GM13976 (cell line): ENCODE data around the gene OSBPL10.

Source experiments
- DNase-seq: peaks from one replicate; pipeline ENCODE4 v3.0.0; 2012; ENCODE audit warnings: low spot score
- CTCF ChIP-seq: IDR thresholded peaks from 2 replicates; pipeline ENCODE4 v1.5.1; 2012; ENCODE audit warnings: borderline replicate concordance, mild to moderate bottlenecking; ENCODE audit not compliant: insufficient read depth; ENCODE audit errors: extremely low read depth, missing control alignments, control extremely low read depth
- in situ Hi-C: fragments of 300-500 bp; cut with MboI; formaldehyde crosslinking; loops from one replicate; pipeline ENCODE4 v1.12.0; 2022; ENCODE audit warnings: low sequenced_read_pairs, mixed read lengths, inconsistent platforms; ENCODE audit not compliant: unreplicated experiment

Gene OSBPL10

GRCh38 chr3:31988271-31988670, 7.2 kb upstream of the OSBPL10 start:
- in situ Hi-C loops: no loop called here
- DNase-seq: no peak
- no peak for TF ChIP-seq CTCF

- in situ Hi-C loops: no loop called here
- TF ChIP-seq CTCF: no peak
- DNase-seq: no peak
Measured at GRCh38 chr3:31985831-31986230, 4.8 kb upstream of the OSBPL10 start.

GRCh38 chr3:31984321-31984720, 3.3 kb upstream of the OSBPL10 start:
- in situ Hi-C loops: no loop called here
- DNase-seq: no peak
- TF ChIP-seq CTCF: no peak

- no peak for TF ChIP-seq CTCF
- in situ Hi-C loops: no loop called here
- peak; percentile 57 for DNase-seq
Measured at GRCh38 chr3:31980530-31981205, 394 bp downstream of the OSBPL10 start.

GRCh38 chr3:31979001-31979697, 1.9 kb downstream of the OSBPL10 start:
- no peak for TF ChIP-seq CTCF
- in situ Hi-C loops: no loop called here
- peak; percentile 55 for DNase-seq

GRCh38 chr3:31978553-31978952, 2.5 kb downstream of the OSBPL10 start:
- in situ Hi-C loops: no loop called here
- no peak for DNase-seq
- no peak for TF ChIP-seq CTCF
